Brain microvascular endothelial cell (primary cell): ENCODE results near the gene BAZ1B.
"Not testable (repeated sequence)": the region's sequence is repeated elsewhere in the genome, so short reads cannot be mapped to it uniquely, and the experiment has no call there.

ENCODE experiments used
- DNase-seq: peaks from one replicate; pipeline ENCODE4 v3.0.0-alpha.2; 2020
- H3K27ac ChIP-seq: fragments of 250-450 bp; sonication (Bioruptor Pico); 2 replicates; pipeline ENCODE4 v1.5.1; 2020; ENCODE audit warnings: mild to moderate bottlenecking, moderate library complexity
- H3K27me3 ChIP-seq: fragments of 250-450 bp; sonication (Bioruptor Pico); replicated peaks from 2 replicates; pipeline ENCODE4 v1.5.1; 2020; ENCODE audit warnings: mild to moderate bottlenecking
- H3K36me3 ChIP-seq: fragments of 250-450 bp; sonication (Bioruptor Pico); replicated peaks from 2 replicates; pipeline ENCODE4 v1.5.1; 2020; ENCODE audit warnings: mild to moderate bottlenecking
- H3K4me3 ChIP-seq: 2 replicates; pipeline ENCODE4 v1.5.1; 2011; ENCODE audit warnings: low read depth, mild to moderate bottlenecking, control low read depth, low read length, moderate library complexity
- in situ Hi-C: cut with HindIII; loops from 2 replicates; pipeline ENCODE4 v1.10.0; 2017; ENCODE audit warnings: low sequenced_read_pairs, low pct_ligation_motif_present
- TF ChIP-seq, protein P1 (sequence below): IDR thresholded peaks from 2 replicates; pipeline ENCODE4 v1.5.1; 2011; ENCODE audit warnings: low read depth, mild to moderate bottlenecking, moderate library complexity, low read length, control low read depth, inconsistent platforms; ENCODE audit errors: missing control alignments

BAZ1B gene

DNA sequence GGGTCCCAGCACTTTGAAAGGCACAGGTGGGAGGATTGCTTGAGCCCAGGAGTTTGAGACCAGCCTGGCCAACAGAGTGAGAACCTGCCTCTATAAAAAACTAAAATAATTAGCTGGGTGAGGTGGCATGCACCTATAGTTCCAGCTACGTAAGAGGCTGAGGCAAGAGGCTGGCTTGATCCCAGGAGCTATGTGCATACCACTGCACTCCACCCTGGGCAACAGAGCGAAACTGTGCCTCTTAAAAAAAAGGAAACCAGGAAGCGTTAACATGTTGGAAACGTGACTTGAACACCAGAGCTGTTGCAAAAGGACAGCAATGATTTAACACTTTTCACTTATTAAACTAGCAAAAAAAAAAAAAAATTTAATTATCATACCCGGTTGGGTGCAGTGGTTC lies 12.6 kb downstream of the BAZ1B start:
- H3K4me3 ChIP-seq, result no peak overlapping the region
- H3K36me3 ChIP-seq, result peaks cover 58% of the 10 kb centered on the region
- no peaks in the 10 kb centered on the region for H3K27me3 ChIP-seq
- TF ChIP-seq, protein P1, sequence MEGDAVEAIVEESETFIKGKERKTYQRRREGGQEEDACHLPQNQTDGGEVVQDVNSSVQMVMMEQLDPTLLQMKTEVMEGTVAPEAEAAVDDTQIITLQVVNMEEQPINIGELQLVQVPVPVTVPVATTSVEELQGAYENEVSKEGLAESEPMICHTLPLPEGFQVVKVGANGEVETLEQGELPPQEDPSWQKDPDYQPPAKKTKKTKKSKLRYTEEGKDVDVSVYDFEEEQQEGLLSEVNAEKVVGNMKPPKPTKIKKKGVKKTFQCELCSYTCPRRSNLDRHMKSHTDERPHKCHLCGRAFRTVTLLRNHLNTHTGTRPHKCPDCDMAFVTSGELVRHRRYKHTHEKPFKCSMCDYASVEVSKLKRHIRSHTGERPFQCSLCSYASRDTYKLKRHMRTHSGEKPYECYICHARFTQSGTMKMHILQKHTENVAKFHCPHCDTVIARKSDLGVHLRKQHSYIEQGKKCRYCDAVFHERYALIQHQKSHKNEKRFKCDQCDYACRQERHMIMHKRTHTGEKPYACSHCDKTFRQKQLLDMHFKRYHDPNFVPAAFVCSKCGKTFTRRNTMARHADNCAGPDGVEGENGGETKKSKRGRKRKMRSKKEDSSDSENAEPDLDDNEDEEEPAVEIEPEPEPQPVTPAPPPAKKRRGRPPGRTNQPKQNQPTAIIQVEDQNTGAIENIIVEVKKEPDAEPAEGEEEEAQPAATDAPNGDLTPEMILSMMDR, result no peak
- DNase-seq, result no peak
- in situ Hi-C loops, result no loop called here
- no peak overlapping the region for H3K27ac ChIP-seq

DNA sequence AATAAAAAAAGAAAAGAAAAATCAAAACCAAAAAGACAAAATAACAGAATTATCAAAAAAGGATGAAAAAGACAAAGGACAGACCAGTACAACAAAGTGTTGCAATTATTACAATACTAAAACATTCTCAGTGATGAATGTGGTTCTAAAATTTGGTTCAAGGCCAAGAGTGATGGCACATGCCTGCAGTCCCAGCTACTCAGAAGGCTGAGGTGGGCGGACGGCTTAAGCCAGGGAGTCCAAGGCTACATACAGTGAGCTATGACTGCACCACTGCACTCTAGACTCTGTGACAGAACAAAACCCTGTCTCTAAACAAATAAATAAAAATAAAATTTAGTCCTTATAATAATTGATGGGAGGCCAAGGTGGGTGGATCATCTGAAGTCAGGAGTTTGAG lies 14.5 kb downstream of the BAZ1B start:
- DNase-seq, result no peak
- Histone ChIP-seq H3K27me3 (no peaks in the 10 kb centered on the region), H3K4me3 (no peak overlapping the region), H3K36me3 (peaks cover 72% of the 10 kb centered on the region), H3K27ac (no peak overlapping the region)
- in situ Hi-C loops, result no loop called here
- TF ChIP-seq, protein P1, result no peak

DNA sequence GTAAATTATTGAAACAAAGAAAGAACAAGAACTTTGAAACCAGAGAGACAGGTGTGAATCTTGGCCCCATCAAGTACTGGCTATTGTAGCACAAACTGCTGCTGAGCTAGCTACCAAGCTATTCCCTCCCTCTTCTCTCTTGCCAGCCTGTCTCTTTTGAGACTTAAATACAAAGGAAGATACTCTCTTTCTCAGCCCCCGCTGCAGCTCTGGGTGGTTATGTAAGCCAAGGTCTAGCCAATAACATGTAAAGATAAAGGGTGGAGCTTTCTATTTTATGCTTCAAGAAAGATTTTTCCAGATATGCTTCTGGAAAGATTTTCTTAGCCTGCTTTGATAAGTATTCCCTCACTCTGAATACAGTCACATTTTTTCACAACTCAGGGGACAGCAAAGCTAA lies 17.2 kb downstream of the BAZ1B start:
- no peak for DNase-seq
- Histone ChIP-seq H3K4me3 (no peak overlapping the region), H3K27ac (no peak overlapping the region), H3K27me3 (no peaks in the 10 kb centered on the region), H3K36me3 (peaks cover 80% of the 10 kb centered on the region)
- TF ChIP-seq, protein P1, result no peak
- in situ Hi-C loops, result no loop called here

DNA sequence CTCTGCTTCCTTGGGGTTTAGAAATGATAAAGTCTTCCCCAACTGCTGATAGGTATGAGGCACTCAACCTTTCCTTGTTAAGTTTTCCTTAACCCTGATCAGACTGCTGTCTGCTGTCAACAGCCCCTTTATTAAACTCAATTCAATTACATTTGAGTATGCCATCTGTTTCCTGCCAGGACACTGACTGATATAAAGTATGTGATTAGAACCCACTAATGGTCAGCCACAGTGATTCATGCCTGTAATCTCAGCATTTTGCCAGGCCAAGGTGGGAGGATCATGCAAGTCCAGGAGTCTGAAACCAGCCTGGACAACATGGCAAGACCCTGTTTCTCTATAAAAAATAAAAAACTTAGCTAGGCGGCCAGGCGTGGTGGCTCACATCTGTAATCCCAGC lies 18.1 kb downstream of the BAZ1B start:
- TF ChIP-seq, protein P1, result no peak
- Histone ChIP-seq H3K4me3 (no peak overlapping the region), H3K36me3 (peaks cover 75% of the 10 kb centered on the region), H3K27me3 (no peaks in the 10 kb centered on the region), H3K27ac (no peak overlapping the region)
- in situ Hi-C loops, result no loop called here
- DNase-seq, result no peak

DNA sequence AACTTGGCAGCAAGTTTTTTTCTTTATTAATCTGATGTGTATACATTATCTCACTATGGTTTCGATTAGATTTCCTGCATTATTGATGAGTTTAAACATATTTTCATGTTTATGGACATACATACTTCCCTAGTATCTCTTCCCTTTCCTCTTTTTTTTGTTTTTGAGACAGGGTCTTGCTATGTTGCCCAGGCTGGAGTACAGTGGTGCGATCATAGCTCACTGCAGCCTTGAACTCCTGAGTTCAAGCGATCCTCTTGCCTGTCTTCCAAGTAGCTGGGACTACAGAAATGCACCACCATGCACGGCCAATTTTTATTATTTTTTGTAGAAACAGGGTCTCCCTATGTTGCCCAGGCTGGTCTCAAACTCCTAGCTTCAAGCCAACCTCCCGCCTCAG lies 18.9 kb downstream of the BAZ1B start:
- no peaks in the 10 kb centered on the region for H3K27me3 ChIP-seq
- H3K36me3 ChIP-seq, result peaks cover 73% of the 10 kb centered on the region
- TF ChIP-seq, protein P1, result no peak
- H3K27ac ChIP-seq, result no peak overlapping the region
- in situ Hi-C loops, result no loop called here
- DNase-seq, result no peak
- no peak overlapping the region for H3K4me3 ChIP-seq

DNA sequence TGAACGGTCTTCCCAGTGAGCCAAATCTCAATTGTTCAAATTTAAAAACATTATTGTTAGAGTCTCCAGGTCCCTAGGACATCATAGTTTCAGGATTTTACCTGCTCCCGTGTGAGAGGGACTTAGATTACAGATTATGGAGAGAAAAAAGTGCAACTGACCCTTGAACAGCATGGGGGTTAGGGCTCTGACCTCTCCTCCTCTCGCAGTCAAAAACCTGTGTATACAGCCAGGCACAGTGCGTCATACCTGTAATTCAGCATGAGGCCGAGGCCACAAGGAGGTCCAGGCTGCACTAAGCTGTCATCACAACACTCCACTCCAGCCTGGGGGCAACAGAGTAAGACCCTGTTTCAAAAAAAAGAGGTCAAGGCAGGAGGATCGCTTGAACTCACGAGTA lies 25.5 kb downstream of the BAZ1B start:
- in situ Hi-C loops, result no loop called here
- Histone ChIP-seq H3K27me3 (no peaks in the 10 kb centered on the region), H3K4me3 (no peak overlapping the region), H3K36me3 (peaks cover 79% of the 10 kb centered on the region), H3K27ac (no peak overlapping the region)
- TF ChIP-seq, protein P1, result no peak
- DNase-seq, result no peak

DNA sequence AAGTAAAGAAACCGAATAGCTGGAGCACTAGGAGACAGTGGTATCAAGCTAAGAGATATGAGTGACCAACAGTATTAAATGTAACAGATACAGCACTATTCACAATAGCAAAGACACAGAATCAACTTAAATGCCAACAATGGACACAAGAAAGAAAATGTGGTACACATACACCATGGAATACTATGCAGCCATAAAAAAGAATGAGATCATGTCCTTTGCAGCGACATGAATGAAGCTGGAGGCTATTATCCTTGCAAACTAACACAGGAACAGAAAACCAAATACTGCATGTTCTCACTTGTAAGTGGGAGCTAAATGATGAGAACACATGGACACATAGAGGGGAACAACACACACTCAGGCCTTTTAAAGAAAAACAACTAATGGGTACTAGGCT lies 26.6 kb downstream of the BAZ1B start:
- in situ Hi-C loops, DNase-seq: not testable (repeated sequence)
- H3K36me3 ChIP-seq, result peaks cover 77% of the 10 kb centered on the region

More for the DNA sequence above, 26.6 kb downstream of the BAZ1B start:
- not testable (repeated sequence) for H3K27me3 ChIP-seq, H3K4me3 ChIP-seq, H3K27ac ChIP-seq
